Lower leg skin (tissue), 4 donors: ENCODE measurements around the gene CYFIP1. TPM values are rescaled to one million over a fixed set of nuclear protein-coding genes. Genes with fewer than 3 reads are reported as not detected.

Source experiments
- DNase-seq, 2 donors: peaks; one replicate each; pipeline ENCODE4 v3.0.0-alpha.2; 2019; ENCODE audit warnings: low spot score in 2 of 2
- H3K4me3 ChIP-seq: fragments of 200-600 bp; sonication (generic); 2 replicates; pipeline ENCODE4 v1.5.1; 2017; ENCODE audit warnings: mild to moderate bottlenecking, low read depth; ENCODE audit not compliant: poor library complexity, severe bottlenecking
- CTCF ChIP-seq, 3 donors: fragments of 450-650 bp; IDR thresholded peaks; one replicate each; pipeline ENCODE4 v1.5.1; 2016; ENCODE audit warnings: antibody characterized with exemption in 3 of 3, mild to moderate bottlenecking in 3 of 3, moderate library complexity in 2 of 3
- POLR2A ChIP-seq, 2 donors: fragments of 450-650 bp; IDR thresholded peaks; one replicate each; pipeline ENCODE4 v1.6.1; 2016 to 2017; ENCODE audit warnings: antibody characterized with exemption in 2 of 2, mild to moderate bottlenecking in 1 of 2, moderate library complexity in 1 of 2
- WGBS, 2 donors: methylation state at CpG; one replicate each; pipeline ENCODE4 v1.1.5; 2018; 5-methylcytosine and 5-hydroxymethylcytosine counted together
- intact Hi-C: fragments of 100-400 bp; cut with DNase I; formaldehyde crosslinking; loops from one replicate; pipeline ENCODE4 v1.15.0; 2023; ENCODE audit warnings: low total_unique reads
- total RNA-seq, 4 donors: library from RNA; depleted of rRNA; stranded (reverse); fragments of >200 nt; gene quantifications; one replicate each; pipeline ENCODE4 v1.1.0, GENCODE V29; 2016

The CYFIP1 gene
- total RNA-seq, 4 donors from 2014 or later: 81.0 to 108 (median 94.6) TPM

GRCh38 chr15:22870865-22871264 lies 109.3 kb downstream of the CYFIP1 start:
- intact Hi-C loops: no loop called here
- TF ChIP-seq CTCF (IDR thresholded peaks at IDR 0.05) (no peak), POLR2A (IDR thresholded peaks at IDR 0.05) (no peak)
- no peak overlapping the region for H3K4me3 ChIP-seq
- peak in 1 of 2 donors; percentile 60 for DNase-seq
- WGBS, 2 donors: 97 to 98% methylated on average over 11 of the region's 11 CpGs

GRCh38 chr15:22869856-22870255 lies 110.3 kb downstream of the CYFIP1 start:
- intact Hi-C loops: no loop called here
- no peak overlapping the region for H3K4me3 ChIP-seq
- peak in 1 of 2 donors; percentile 61 for DNase-seq
- whole genome bisulfite sequencing, 2 donors: 96 to 97% methylated on average over 12 of the region's 12 CpGs
- TF ChIP-seq CTCF (IDR thresholded peaks at IDR 0.05) (no peak), POLR2A (IDR thresholded peaks at IDR 0.05) (no peak)

- intact Hi-C loops: no loop called here
- DNase-seq: peak in 1 of 2 donors; percentile 70
- 83 to 91% methylated on average over 9 of the region's 9 CpGs for WGBS, 2 donors
- H3K4me3 ChIP-seq: no peak overlapping the region
- TF ChIP-seq POLR2A (IDR thresholded peaks at IDR 0.05): no peak
- no peak for TF ChIP-seq CTCF (IDR thresholded peaks at IDR 0.05)
Measured at GRCh38 chr15:22868928-22869327, 111.2 kb downstream of the CYFIP1 start.

- no peak overlapping the region for H3K4me3 ChIP-seq
- DNase-seq: peak in 1 of 2 donors; percentile 21
- 39 to 48% methylated on average over 4 of the region's 4 CpGs for WGBS, 2 donors
- intact Hi-C loops: no loop called here
- no peak for TF ChIP-seq CTCF (IDR thresholded peaks at IDR 0.05)
- TF ChIP-seq POLR2A (IDR thresholded peaks at IDR 0.05): no peak
Measured at GRCh38 chr15:22868495-22868894, 111.7 kb downstream of the CYFIP1 start.

- intact Hi-C loops: no loop called here
- peak in 1 of 2 donors; percentile 75 for DNase-seq
- WGBS, 2 donors: 69 to 79% methylated on average over 6 of the region's 6 CpGs
- TF ChIP-seq POLR2A (IDR thresholded peaks at IDR 0.05): no peak
- no peak for TF ChIP-seq CTCF (IDR thresholded peaks at IDR 0.05)
- H3K4me3 ChIP-seq: no peak overlapping the region
Measured at GRCh38 chr15:22867886-22868285, 112.3 kb downstream of the CYFIP1 start.

- 83 to 91% methylated on average over 7 of the region's 7 CpGs for WGBS, 2 donors
- H3K4me3 ChIP-seq: no peak overlapping the region
- intact Hi-C loops: no loop called here
- TF ChIP-seq POLR2A (IDR thresholded peaks at IDR 0.05): no peak
- TF ChIP-seq CTCF (IDR thresholded peaks at IDR 0.05): no peak
- peak in 1 of 2 donors; percentile 60 for DNase-seq
Measured at GRCh38 chr15:22866079-22866478, 114.1 kb downstream of the CYFIP1 start.
